ENCODE measurements around the gene TRPM2.

DNA sequence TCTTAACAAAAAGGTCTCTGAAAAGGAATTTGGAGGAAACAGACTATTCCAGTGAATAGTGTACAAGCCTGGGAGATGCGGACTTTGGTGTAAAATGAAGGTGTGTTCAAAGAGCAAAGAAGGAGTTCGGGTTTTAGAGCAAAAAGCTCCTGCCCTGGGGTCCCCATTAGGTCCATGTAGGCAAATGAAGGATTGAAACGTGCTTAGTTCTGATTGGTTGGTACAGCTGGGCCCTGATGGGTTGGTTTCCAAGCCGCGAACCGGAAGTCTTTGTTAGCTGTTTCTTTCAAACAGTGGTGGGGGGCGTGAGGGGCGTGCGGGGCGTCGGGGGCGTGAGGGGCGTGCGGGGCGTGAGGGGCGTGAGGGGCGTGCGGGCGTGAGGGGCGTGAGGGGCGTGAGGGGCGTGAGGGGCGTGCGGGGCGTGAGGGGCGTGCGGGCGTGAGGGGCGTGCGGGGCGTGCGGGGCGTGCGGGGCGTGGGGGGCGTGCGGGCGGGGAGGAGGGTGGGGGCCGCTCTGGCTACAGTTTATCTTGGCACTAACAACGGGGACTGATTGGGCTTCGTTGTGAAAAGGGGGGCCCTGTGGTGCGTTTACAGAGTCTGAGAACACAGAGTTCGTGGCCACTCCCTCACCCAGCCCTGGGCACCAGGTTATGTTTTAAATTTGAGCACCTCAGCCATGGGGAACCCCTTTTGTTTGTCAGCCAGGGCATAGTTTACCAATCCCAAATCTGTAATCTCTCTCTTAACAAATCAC is 131.3 kb downstream of the TRPM2 start:
- TF ChIP-seq, protein P1, sequence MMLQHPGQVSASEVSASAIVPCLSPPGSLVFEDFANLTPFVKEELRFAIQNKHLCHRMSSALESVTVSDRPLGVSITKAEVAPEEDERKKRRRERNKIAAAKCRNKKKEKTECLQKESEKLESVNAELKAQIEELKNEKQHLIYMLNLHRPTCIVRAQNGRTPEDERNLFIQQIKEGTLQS (IDR thresholded peaks at IDR 0.05; ENCODE audit: insufficient read depth, low read depth, low read length): no peak
- TF ChIP-seq, protein P2, sequence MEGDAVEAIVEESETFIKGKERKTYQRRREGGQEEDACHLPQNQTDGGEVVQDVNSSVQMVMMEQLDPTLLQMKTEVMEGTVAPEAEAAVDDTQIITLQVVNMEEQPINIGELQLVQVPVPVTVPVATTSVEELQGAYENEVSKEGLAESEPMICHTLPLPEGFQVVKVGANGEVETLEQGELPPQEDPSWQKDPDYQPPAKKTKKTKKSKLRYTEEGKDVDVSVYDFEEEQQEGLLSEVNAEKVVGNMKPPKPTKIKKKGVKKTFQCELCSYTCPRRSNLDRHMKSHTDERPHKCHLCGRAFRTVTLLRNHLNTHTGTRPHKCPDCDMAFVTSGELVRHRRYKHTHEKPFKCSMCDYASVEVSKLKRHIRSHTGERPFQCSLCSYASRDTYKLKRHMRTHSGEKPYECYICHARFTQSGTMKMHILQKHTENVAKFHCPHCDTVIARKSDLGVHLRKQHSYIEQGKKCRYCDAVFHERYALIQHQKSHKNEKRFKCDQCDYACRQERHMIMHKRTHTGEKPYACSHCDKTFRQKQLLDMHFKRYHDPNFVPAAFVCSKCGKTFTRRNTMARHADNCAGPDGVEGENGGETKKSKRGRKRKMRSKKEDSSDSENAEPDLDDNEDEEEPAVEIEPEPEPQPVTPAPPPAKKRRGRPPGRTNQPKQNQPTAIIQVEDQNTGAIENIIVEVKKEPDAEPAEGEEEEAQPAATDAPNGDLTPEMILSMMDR (IDR thresholded peaks at IDR 0.05; ENCODE audit: control extremely low read depth in 1 of 3, insufficient read depth in 1 of 3, low read depth in 1 of 3, low read length in 3 of 3): no peak
- TF ChIP-seq TEAD4 (IDR thresholded peaks at IDR 0.05; ENCODE audit: low read depth, low read length): no peak
- TF ChIP-seq BCL11A (IDR thresholded peaks at IDR 0.05; ENCODE audit: low read depth in 2 of 2, low read length in 2 of 2): no peak
- TF ChIP-seq POLR2AphosphoS5 (IDR thresholded peaks at IDR 0.05; ENCODE audit: low read depth, low read length): no peak
- no peak for TF ChIP-seq SIRT6 (IDR thresholded peaks at IDR 0.05; ENCODE audit: low read length)
- TF ChIP-seq, protein P3, sequence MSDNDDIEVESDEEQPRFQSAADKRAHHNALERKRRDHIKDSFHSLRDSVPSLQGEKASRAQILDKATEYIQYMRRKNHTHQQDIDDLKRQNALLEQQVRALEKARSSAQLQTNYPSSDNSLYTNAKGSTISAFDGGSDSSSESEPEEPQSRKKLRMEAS (IDR thresholded peaks at IDR 0.05): no peak
- TF ChIP-seq SRF (IDR thresholded peaks at IDR 0.05; ENCODE audit: low read depth, low read length): no peak
- TF ChIP-seq POLR2A (IDR thresholded peaks at IDR 0.05; ENCODE audit: control extremely low read depth in 1 of 2, low read depth in 2 of 2, low read length in 2 of 2): no peak
- no peak for TF ChIP-seq SIN3A (conservative IDR thresholded peaks at IDR 0.05 in 1 of 2, IDR thresholded peaks at IDR 0.05 in 1 of 2; ENCODE audit: low read depth in 1 of 2, low read length in 2 of 2)

Data from H1 (cell line).